HG03135 (cell line): Measurements from ENCODE around the gene OSBP2.

ENCODE experiments used
- ATAC-seq: cut with Tn5 transposase; IDR thresholded peaks from one replicate; pipeline ENCODE4 v1.9.1; 2021; ENCODE audit warnings: mild to moderate bottlenecking, moderate library complexity; ENCODE audit not compliant: unreplicated experiment

The OSBP2 gene

GRCh38 chr22:30876915-30877553 lies 182.4 kb downstream of the OSBP2 start:
- ATAC-seq = no peak

GRCh38 chr22:30877662-30878515 lies 183.2 kb downstream of the OSBP2 start:
- no peak for ATAC-seq

- ATAC-seq = no peak
These were observed 184.1 kb downstream of the OSBP2 start for GRCh38 chr22:30878516-30879414.

- ATAC-seq = no peak
These were observed 184.7 kb downstream of the OSBP2 start for GRCh38 chr22:30879415-30879797.

- ATAC-seq = no peak
These were observed 185.5 kb downstream of the OSBP2 start for GRCh38 chr22:30880181-30880601.

GRCh38 chr22:30880847-30881246 lies 186.2 kb downstream of the OSBP2 start:
- no peak for ATAC-seq

GRCh38 chr22:30881361-30882183 lies 186.9 kb downstream of the OSBP2 start:
- no peak for ATAC-seq

- no peak for ATAC-seq
These were observed 187.6 kb downstream of the OSBP2 start for GRCh38 chr22:30882184-30882717.

GRCh38 chr22:30882974-30883533 lies 188.4 kb downstream of the OSBP2 start:
- no peak for ATAC-seq

GRCh38 chr22:30883586-30884145 lies 189.0 kb downstream of the OSBP2 start:
- ATAC-seq = no peak

- ATAC-seq = no peak
These were observed 189.7 kb downstream of the OSBP2 start for GRCh38 chr22:30884211-30885000.

GRCh38 chr22:30885001-30885366 lies 190.3 kb downstream of the OSBP2 start:
- ATAC-seq = no peak

- no peak for ATAC-seq
These were observed 190.9 kb downstream of the OSBP2 start for GRCh38 chr22:30885591-30885990.

GRCh38 chr22:30887453-30887852 lies 192.8 kb downstream of the OSBP2 start:
- ATAC-seq = no peak

GRCh38 chr22:30887861-30888260 lies 193.2 kb downstream of the OSBP2 start:
- ATAC-seq = no peak

GRCh38 chr22:30889268-30889995 lies 194.8 kb downstream of the OSBP2 start:
- ATAC-seq = no peak

GRCh38 chr22:30889996-30890480 lies 195.4 kb downstream of the OSBP2 start:
- ATAC-seq = no peak
